Neural progenitor cell (in vitro differentiated cells): Measurements from ENCODE around the gene NOP58. TPM values are rescaled to one million over a fixed set of nuclear protein-coding genes. Genes with fewer than 3 reads are reported as not detected.
"Not testable (repeated sequence)": the region's sequence is repeated elsewhere in the genome, so short reads cannot be mapped to it uniquely, and the experiment has no call there.

Source experiments
- DNase-seq: peaks from one replicate; pipeline ENCODE4 v3.0.0-alpha.2; 2016; ENCODE audit warnings: low spot score
- H2AFZ ChIP-seq: fragments of 200-600 bp; sonication (generic); replicated peaks from 2 replicates; pipeline ENCODE4 v1.6.1; 2016; ENCODE audit warnings: antibody characterized with exemption
- H3F3A ChIP-seq: fragments of 200-600 bp; sonication (generic); 2 replicates; pipeline ENCODE4 v1.6.1; 2016; ENCODE audit warnings: antibody characterized with exemption, low read depth
- H3K27ac ChIP-seq: fragments of 200-600 bp; sonication (generic); 2 replicates; pipeline ENCODE4 v1.5.1; 2016; ENCODE audit warnings: mild to moderate bottlenecking
- H3K27me3 ChIP-seq: fragments of 200-600 bp; sonication (generic); 2 replicates; pipeline ENCODE4 v1.6.1; 2016; ENCODE audit warnings: mild to moderate bottlenecking, moderate library complexity
- H3K36me3 ChIP-seq: fragments of 200-600 bp; sonication (generic); 2 replicates; pipeline ENCODE4 v1.5.1; 2016
- H3K4me1 ChIP-seq: fragments of 200-600 bp; sonication (generic); 2 replicates; pipeline ENCODE4 v1.6.1; 2016; ENCODE audit warnings: mixed run types
- H3K4me2 ChIP-seq: fragments of 200-600 bp; sonication (generic); 2 replicates; pipeline ENCODE4 v1.6.1; 2016
- H3K4me3 ChIP-seq: fragments of 200-600 bp; sonication (generic); 2 replicates; pipeline ENCODE4 v1.5.1; 2016
- H3K79me2 ChIP-seq: fragments of 200-600 bp; sonication (generic); 2 replicates; pipeline ENCODE4 v1.6.1; 2016; ENCODE audit warnings: low read depth
- H3K9ac ChIP-seq: fragments of 200-600 bp; sonication (generic); 2 replicates; pipeline ENCODE4 v1.6.1; 2016
- H3K9me3 ChIP-seq: fragments of 200-600 bp; sonication (generic); 2 replicates; pipeline ENCODE4 v1.5.1; 2016; ENCODE audit warnings: low read depth
- H4K20me1 ChIP-seq: fragments of 200-600 bp; sonication (generic); 2 replicates; pipeline ENCODE4 v1.6.1; 2016; ENCODE audit warnings: low read depth
- H3K27ac Mint-ChIP-seq: 3 replicates; pipeline ENCODE4 v1.8.0; 2021; ENCODE audit warnings: mixed read lengths
- H3K27me3 Mint-ChIP-seq: 2 replicates; pipeline ENCODE4 v1.8.0; 2022; ENCODE audit warnings: low read depth, mild to moderate bottlenecking, inconsistent platforms, moderate library complexity, mixed read lengths; ENCODE audit not compliant: insufficient read depth
- H3K36me3 Mint-ChIP-seq: 3 replicates; pipeline ENCODE4 v1.8.0; 2021; ENCODE audit warnings: mixed read lengths
- H3K4me1 Mint-ChIP-seq: 3 replicates; pipeline ENCODE4 v1.8.0; 2021; ENCODE audit warnings: mixed read lengths
- H3K4me3 Mint-ChIP-seq: 3 replicates; pipeline ENCODE4 v1.8.0; 2021; ENCODE audit warnings: mild to moderate bottlenecking, moderate library complexity, mixed read lengths
- H3K9me3 Mint-ChIP-seq: 3 replicates; pipeline ENCODE4 v1.8.0; 2020; ENCODE audit warnings: mixed read lengths
- EZH2 ChIP-seq: fragments of 200-600 bp; sonication (generic); IDR thresholded peaks from 2 replicates; pipeline ENCODE4 v1.6.1; 2017; ENCODE audit warnings: antibody characterized with exemption, mild to moderate bottlenecking, moderate library complexity
- EZH2phosphoT487 ChIP-seq: fragments of 200-600 bp; sonication (generic); IDR thresholded peaks from 2 replicates; pipeline ENCODE4 v1.6.1; 2017; ENCODE audit warnings: antibody characterized with exemption
- total RNA-seq: library from RNA; depleted of rRNA; stranded (reverse); fragments of >200 nt; gene quantifications from 2 replicates; pipeline ENCODE4 v1.2.3, GENCODE V29; 2015; ENCODE audit warnings: low replicate concordance
- TF ChIP-seq, protein P1 (sequence below): fragments of 200-600 bp; sonication (generic); IDR thresholded peaks from 2 replicates; pipeline ENCODE4 v1.5.1; 2017; ENCODE audit warnings: antibody characterized with exemption, mild to moderate bottlenecking

Gene NOP58
- total RNA-seq, 1 donor from 2014 or later: 112 TPM

DNA sequence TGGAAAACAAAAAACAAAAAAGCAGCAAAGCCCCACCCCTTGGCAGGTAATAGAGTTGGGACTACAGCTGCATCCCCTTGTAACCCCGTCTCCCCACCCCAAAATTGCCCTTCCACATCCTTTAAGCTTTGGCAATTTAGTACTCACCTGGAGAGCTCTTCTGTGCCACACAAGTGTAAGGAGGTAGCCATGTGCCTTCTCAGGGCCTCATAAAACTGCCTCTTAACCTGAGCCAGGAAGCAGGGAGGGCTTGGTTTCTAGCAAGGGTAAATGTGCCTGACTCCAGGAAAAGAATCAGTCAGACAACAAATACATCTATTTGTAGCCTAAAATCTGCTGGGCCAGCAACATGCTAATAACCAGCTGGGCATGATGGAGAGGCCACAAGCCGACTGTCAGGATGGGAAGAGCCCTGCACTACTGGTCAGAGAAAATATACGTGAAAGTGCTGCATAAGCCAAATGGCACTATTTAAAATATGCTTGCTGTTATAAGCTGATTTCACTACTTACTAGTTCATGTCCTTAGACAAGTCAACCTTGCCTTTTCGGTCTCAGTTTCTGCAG, 46.3 kb downstream of the NOP58 start:
- Mint-ChIP-seq H3K9me3 (no peaks in the 10 kb centered on the region), H3K4me3 (no peak overlapping the region), H3K36me3 (peaks cover 10% of the 10 kb centered on the region), H3K27me3 (peaks cover 3% of the 10 kb centered on the region), H3K4me1 (no peaks in the 10 kb centered on the region), H3K27ac (no peak overlapping the region)
- Histone ChIP-seq H3K9ac (no peak overlapping the region), H2AFZ (no peak overlapping the region), H3K36me3 (no peaks in the 10 kb centered on the region), H3K4me2 (no peak overlapping the region), H3K27ac (no peak overlapping the region), H3F3A (peaks cover 17% of the 10 kb centered on the region), H3K79me2 (no peaks in the 10 kb centered on the region), H4K20me1 (no peaks in the 10 kb centered on the region), H3K4me3 (no peak overlapping the region), H3K27me3 (no peaks in the 10 kb centered on the region), H3K9me3 (no peaks in the 10 kb centered on the region), H3K4me1 (no peaks in the 10 kb centered on the region)
- TF ChIP-seq EZH2 (no peak), EZH2phosphoT487 (no peak)
- TF ChIP-seq, protein P1, sequence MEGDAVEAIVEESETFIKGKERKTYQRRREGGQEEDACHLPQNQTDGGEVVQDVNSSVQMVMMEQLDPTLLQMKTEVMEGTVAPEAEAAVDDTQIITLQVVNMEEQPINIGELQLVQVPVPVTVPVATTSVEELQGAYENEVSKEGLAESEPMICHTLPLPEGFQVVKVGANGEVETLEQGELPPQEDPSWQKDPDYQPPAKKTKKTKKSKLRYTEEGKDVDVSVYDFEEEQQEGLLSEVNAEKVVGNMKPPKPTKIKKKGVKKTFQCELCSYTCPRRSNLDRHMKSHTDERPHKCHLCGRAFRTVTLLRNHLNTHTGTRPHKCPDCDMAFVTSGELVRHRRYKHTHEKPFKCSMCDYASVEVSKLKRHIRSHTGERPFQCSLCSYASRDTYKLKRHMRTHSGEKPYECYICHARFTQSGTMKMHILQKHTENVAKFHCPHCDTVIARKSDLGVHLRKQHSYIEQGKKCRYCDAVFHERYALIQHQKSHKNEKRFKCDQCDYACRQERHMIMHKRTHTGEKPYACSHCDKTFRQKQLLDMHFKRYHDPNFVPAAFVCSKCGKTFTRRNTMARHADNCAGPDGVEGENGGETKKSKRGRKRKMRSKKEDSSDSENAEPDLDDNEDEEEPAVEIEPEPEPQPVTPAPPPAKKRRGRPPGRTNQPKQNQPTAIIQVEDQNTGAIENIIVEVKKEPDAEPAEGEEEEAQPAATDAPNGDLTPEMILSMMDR: no peak
- no peak for DNase-seq

DNA sequence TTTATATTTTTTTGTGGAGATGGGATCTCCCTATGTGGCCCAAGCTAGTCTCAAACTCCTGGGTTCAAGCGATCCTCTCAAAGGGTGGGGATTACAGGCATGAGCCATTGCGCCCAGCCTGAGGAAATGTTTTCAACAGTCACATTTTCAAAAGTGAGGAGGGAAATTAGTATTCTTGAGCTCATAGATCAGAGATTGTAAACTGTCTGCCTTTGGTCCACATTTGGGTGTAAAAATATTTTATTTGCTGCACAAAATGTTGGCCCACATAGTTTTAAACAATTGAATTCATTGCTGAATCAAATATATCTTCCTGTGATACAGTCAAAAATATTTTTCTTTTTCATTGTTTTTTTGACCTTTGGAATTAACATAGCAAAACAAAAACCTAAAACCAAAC, 48.6 kb downstream of the NOP58 start:
- Mint-ChIP-seq H3K4me1 (no peaks in the 10 kb centered on the region), H3K27me3 (peaks cover 3% of the 10 kb centered on the region), H3K36me3 (peaks cover 5% of the 10 kb centered on the region), H3K4me3 (no peak overlapping the region), H3K9me3 (no peaks in the 10 kb centered on the region), H3K27ac (no peak overlapping the region)
- Histone ChIP-seq H3K4me2 (no peak overlapping the region), H3K27ac (no peak overlapping the region), H3K4me3 (no peak overlapping the region), H2AFZ (no peak overlapping the region), H3K79me2 (no peaks in the 10 kb centered on the region), H3K4me1 (no peaks in the 10 kb centered on the region), H3K36me3 (no peaks in the 10 kb centered on the region), H4K20me1 (no peaks in the 10 kb centered on the region), H3K9me3 (no peaks in the 10 kb centered on the region), H3F3A (peaks cover 13% of the 10 kb centered on the region), H3K9ac (no peak overlapping the region), H3K27me3 (no peaks in the 10 kb centered on the region)
- DNase-seq: no peak
- TF ChIP-seq, protein P1: no peak
- TF ChIP-seq EZH2phosphoT487: no peak
- TF ChIP-seq EZH2: no peak

DNA sequence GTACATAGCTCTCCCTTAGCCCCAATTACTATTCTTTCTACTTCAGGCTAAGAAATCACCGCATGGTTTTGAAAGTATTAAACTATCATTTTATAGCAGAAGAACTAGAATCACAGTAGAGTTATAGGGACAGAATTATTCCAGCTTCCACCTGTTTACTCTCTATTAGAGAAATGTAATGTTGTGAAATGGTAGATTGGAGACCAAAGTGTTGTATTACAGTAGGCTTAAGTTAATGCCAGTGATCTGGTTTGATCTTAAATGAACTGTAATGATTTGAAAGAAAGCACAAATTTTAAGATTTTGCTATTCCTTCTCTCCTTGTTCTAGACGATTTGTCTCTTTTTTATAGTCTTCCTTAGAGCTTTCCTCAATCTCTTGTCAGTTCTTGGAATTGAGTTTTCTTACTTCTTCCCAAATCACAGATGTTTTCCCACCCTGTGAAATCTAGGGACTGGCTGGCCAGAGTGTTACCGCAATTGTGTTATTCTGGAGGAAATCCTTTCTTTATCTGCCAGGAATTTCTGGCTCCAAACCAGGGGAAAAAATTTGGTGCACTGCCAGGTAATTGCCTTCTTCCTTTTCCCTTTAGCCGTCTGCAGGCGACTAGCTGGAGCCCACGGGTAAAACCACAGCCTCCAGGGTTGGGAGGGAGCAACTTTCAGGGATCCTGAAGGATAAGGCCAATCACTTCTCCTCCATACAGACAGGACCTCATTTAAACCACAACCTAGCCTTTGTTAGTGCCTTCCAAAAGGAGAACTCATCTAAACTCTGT, 51.7 kb downstream of the NOP58 start:
- no peak overlapping the region for H3K27ac ChIP-seq
- no peaks in the 10 kb centered on the region for H3K27me3 ChIP-seq
- TF ChIP-seq EZH2phosphoT487 (no peak), EZH2 (no peak)
- TF ChIP-seq, protein P1: no peak
- Mint-ChIP-seq H3K27me3 (peaks cover 3% of the 10 kb centered on the region), H3K9me3 (no peaks in the 10 kb centered on the region), H3K27ac (no peak overlapping the region), H3K36me3 (no peaks in the 10 kb centered on the region), H3K4me1 (no peaks in the 10 kb centered on the region), H3K4me3 (no peak overlapping the region)
- no peaks in the 10 kb centered on the region for H3F3A ChIP-seq
- H3K4me2 ChIP-seq: no peak overlapping the region
- DNase-seq: no peak
- no peak overlapping the region for H3K9ac ChIP-seq
- no peaks in the 10 kb centered on the region for H3K9me3 ChIP-seq
- no peak overlapping the region for H2AFZ ChIP-seq
- no peaks in the 10 kb centered on the region for H3K36me3 ChIP-seq
- no peaks in the 10 kb centered on the region for H3K4me1 ChIP-seq
- H4K20me1 ChIP-seq: no peaks in the 10 kb centered on the region
- H3K4me3 ChIP-seq: no peak overlapping the region
- no peaks in the 10 kb centered on the region for H3K79me2 ChIP-seq

DNA sequence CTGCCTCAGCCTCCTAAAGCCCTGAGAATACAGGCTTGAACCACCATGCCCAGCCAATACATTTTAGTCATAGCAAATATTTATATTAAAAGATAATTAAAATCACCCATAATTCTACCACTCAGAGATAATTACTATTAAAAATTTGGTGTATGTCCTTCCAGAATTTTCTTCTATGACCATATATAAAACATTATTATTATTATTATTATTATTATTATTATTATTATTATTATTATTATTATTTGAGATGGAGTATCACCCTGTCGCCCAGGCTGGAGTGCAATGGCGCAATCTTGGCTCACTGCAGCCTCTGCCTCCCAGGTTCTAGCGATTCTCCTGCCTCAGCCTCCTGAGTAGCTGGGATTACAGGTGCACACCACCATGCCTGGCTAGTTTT, 54.8 kb downstream of the NOP58 start:
- not testable (repeated sequence) for H3K4me1 ChIP-seq, DNase-seq, H3F3A ChIP-seq, H2AFZ ChIP-seq, H3K4me3 ChIP-seq, H3K27me3 Mint-ChIP-seq, H3K4me2 ChIP-seq, H3K27ac ChIP-seq, H3K27me3 ChIP-seq, H3K4me3 Mint-ChIP-seq, H3K27ac Mint-ChIP-seq, H4K20me1 ChIP-seq, H3K9me3 ChIP-seq, H3K36me3 Mint-ChIP-seq, H3K9me3 Mint-ChIP-seq, H3K36me3 ChIP-seq, H3K4me1 Mint-ChIP-seq, H3K79me2 ChIP-seq, H3K9ac ChIP-seq
